Endodermal cell (in vitro differentiated cells): ENCODE data around the gene UTS2B. TPM values are rescaled to one million over a fixed set of nuclear protein-coding genes. Genes with fewer than 3 reads are reported as not detected.

Source experiments
- DNase-seq: peaks from one replicate; pipeline ENCODE4 v3.0.0-alpha.2; 2017
- H3K27ac ChIP-seq: 2 replicates; pipeline ENCODE4 v1.5.1; 2013; ENCODE audit warnings: mild to moderate bottlenecking, low read depth, low read length, moderate library complexity
- H3K27me3 ChIP-seq: 2 replicates; pipeline ENCODE4 v1.6.1; 2013; ENCODE audit warnings: mild to moderate bottlenecking, low read length, moderate library complexity; ENCODE audit not compliant: insufficient read depth, control insufficient read depth, poor library complexity, severe bottlenecking
- H3K36me3 ChIP-seq: 2 replicates; pipeline ENCODE4 v1.7.0; 2013; ENCODE audit warnings: mild to moderate bottlenecking, low read length, moderate library complexity; ENCODE audit not compliant: control insufficient read depth, insufficient read depth
- H3K4me1 ChIP-seq: one replicate; pipeline ENCODE4 v1.7.0; 2013; ENCODE audit warnings: low read length; ENCODE audit not compliant: control insufficient read depth, insufficient read depth
- H3K4me3 ChIP-seq: 2 replicates; pipeline ENCODE4 v1.5.1; 2013; ENCODE audit warnings: mild to moderate bottlenecking, low read length, moderate library complexity
- H3K9ac ChIP-seq: 2 replicates; pipeline ENCODE4 v1.6.1; 2013; ENCODE audit warnings: mild to moderate bottlenecking, low read length, moderate library complexity; ENCODE audit not compliant: poor library complexity, severe bottlenecking; ENCODE audit errors: extremely low read depth
- H3K9me3 ChIP-seq: 2 replicates; pipeline ENCODE4 v1.6.1; 2013; ENCODE audit warnings: mild to moderate bottlenecking, low read length, moderate library complexity; ENCODE audit not compliant: control insufficient read depth
- H3K27ac Mint-ChIP-seq: 2 replicates; pipeline ENCODE4 v1.8.0; 2020; ENCODE audit warnings: mixed read lengths
- H3K27me3 Mint-ChIP-seq: 2 replicates; pipeline ENCODE4 v1.8.0; 2021; ENCODE audit warnings: mild to moderate bottlenecking, mixed read lengths; ENCODE audit not compliant: insufficient read depth
- H3K36me3 Mint-ChIP-seq: 2 replicates; pipeline ENCODE4 v1.8.0; 2020; ENCODE audit warnings: low read depth, mixed read lengths
- H3K4me1 Mint-ChIP-seq: 2 replicates; pipeline ENCODE4 v1.8.0; 2020; ENCODE audit warnings: mixed read lengths
- H3K4me3 Mint-ChIP-seq: 2 replicates; pipeline ENCODE4 v1.8.0; 2020; ENCODE audit warnings: mild to moderate bottlenecking, moderate library complexity, mixed read lengths
- H3K9me3 Mint-ChIP-seq: 2 replicates; pipeline ENCODE4 v1.8.0; 2020; ENCODE audit warnings: mild to moderate bottlenecking, mixed read lengths
- WGBS, 2 experiments: methylation state at CpG; one replicate each; pipeline versions ENCODE4 v1.1.5 to v1.1.7; 2013; ENCODE audit warnings: missing lambda C conversion rate in 2 of 2, mixed read lengths in 1 of 2; ENCODE audit not compliant: insufficient coverage in 1 of 2, insufficient read length in 1 of 2; 5-methylcytosine and 5-hydroxymethylcytosine counted together
- total RNA-seq, 2 donors: library from RNA; stranded (reverse); fragmentation: NEBNext Ultra II Directional in 1 of 2; extraction: Animal tissue kit (Norgen Biotek cat#: 25700) in 1 of 2; gene quantifications; 2 replicates in 1 of 2; 3 replicates in 1 of 2; pipeline ENCODE4 v1.2.1, GENCODE V29; 2021
- TF ChIP-seq, protein P1 (sequence below): fragments of 200-600 bp; sonication (generic); conservative IDR thresholded peaks from 2 replicates; pipeline ENCODE4 v1.5.0; 2021; ENCODE audit warnings: antibody characterized with exemption, mild to moderate bottlenecking

The UTS2B gene
- total RNA-seq, 2 donors from 2014 or later = 0.90 TPM; not detected in 1

DNA sequence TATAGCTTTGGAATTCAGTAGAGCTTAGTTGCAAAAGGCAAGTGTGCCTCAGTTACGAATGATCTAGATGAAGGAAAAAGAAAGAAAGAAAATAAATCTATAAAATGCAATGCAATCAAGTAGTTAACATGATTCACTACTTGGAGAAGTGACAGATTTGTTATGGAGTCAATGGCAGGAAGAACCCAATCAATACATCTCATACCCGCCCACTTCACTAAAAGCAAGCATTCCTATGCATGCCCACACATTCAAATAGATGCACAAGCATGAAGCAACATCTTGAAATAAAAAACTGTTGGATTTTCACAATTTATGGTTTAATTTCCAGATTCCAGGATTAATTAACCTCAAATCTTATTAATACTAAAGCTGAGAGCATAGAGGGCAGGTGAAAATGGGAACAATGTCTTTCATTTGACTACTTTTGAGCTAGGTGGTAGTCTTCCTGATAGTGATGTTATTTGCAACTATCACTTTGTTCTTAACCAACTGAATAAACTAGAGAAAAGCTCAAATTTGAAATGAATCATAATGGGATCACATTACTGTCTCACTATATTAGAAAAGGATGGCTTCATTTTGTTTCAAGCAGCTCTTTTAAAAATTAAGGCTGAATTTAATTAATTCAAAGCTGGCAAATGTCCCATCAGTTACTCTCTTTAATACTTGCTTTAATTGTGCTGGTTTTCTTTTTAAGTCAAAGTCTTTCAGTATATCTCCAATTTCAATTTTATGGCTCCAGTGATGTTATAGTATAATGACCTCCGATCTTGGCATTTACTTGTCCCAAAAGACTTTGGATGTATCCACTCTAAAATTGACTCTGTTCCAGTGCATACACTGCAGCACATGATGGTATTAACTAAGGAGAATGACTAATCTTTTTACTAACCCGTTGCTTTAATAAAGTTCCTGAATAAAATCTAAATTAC is 47.8 kb downstream of the UTS2B start:
- Mint-ChIP-seq H3K27ac (no peak overlapping the region), H3K27me3 (no peaks in the 10 kb centered on the region), H3K4me1 (peaks cover 14% of the 10 kb centered on the region), H3K9me3 (no peaks in the 10 kb centered on the region), H3K36me3 (no peaks in the 10 kb centered on the region), H3K4me3 (no peak overlapping the region)
- DNase-seq = no peak
- 80 to 87% methylated on average over 1 to 4 of the region's 4 CpGs for WGBS, 2 experiments
- TF ChIP-seq, protein P1, sequence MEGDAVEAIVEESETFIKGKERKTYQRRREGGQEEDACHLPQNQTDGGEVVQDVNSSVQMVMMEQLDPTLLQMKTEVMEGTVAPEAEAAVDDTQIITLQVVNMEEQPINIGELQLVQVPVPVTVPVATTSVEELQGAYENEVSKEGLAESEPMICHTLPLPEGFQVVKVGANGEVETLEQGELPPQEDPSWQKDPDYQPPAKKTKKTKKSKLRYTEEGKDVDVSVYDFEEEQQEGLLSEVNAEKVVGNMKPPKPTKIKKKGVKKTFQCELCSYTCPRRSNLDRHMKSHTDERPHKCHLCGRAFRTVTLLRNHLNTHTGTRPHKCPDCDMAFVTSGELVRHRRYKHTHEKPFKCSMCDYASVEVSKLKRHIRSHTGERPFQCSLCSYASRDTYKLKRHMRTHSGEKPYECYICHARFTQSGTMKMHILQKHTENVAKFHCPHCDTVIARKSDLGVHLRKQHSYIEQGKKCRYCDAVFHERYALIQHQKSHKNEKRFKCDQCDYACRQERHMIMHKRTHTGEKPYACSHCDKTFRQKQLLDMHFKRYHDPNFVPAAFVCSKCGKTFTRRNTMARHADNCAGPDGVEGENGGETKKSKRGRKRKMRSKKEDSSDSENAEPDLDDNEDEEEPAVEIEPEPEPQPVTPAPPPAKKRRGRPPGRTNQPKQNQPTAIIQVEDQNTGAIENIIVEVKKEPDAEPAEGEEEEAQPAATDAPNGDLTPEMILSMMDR = no peak
- no peaks in the 10 kb centered on the region for H3K36me3 ChIP-seq
- H3K4me3 ChIP-seq = no peak overlapping the region
- H3K9me3 ChIP-seq = peaks cover 9% of the 10 kb centered on the region
- H3K9ac ChIP-seq = no peak overlapping the region
- peaks cover 5% of the 10 kb centered on the region for H3K4me1 ChIP-seq
- no peak overlapping the region for H3K27ac ChIP-seq
- no peaks in the 10 kb centered on the region for H3K27me3 ChIP-seq

DNA sequence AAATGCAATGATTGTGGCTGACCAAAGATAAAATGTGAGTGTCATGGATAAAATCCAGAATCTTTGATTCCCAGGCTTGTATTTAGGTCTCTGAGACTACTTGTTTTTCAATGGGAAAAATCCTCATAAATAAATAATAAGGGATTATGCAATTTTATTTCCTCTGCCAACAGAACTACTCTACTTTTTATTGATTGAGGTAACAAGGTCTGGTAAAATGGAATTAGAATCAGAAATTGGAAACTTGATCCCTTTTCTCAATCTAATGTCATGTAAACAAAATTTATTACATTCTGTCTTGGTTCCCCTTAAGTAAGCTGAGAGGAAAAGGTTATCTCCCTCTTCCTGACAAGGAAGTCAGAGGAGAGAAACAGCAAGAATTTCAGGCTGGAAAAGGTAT is 49.4 kb downstream of the UTS2B start:
- Mint-ChIP-seq H3K27me3 (no peaks in the 10 kb centered on the region), H3K4me3 (no peak overlapping the region), H3K36me3 (no peaks in the 10 kb centered on the region), H3K4me1 (no peaks in the 10 kb centered on the region), H3K9me3 (no peaks in the 10 kb centered on the region), H3K27ac (no peak overlapping the region)
- H3K36me3 ChIP-seq = no peaks in the 10 kb centered on the region
- no peaks in the 10 kb centered on the region for H3K27me3 ChIP-seq
- peaks cover 9% of the 10 kb centered on the region for H3K9me3 ChIP-seq
- no peak overlapping the region for H3K4me3 ChIP-seq
- TF ChIP-seq, protein P1 = no peak
- DNase-seq = no peak
- H3K9ac ChIP-seq = no peak overlapping the region
- H3K27ac ChIP-seq = no peak overlapping the region
- no peaks in the 10 kb centered on the region for H3K4me1 ChIP-seq

DNA sequence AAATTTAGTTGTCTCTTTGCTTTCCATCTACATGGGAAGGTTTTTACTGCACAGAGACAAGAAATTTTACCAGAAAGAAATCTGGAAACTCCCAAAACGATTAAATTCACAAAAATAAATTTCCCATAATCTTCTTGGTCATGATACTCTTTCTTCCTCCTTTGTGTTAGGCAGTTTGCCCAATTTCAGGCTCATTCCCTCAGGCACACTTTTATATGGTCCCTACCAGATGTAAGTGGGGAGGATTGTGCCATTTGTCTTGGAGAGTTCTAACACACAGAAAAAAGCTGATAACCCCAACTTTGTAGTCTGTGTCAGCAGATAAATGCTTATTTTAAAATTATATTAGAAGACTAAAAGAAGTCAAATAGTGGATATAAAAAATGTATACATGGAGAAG is 50.2 kb downstream of the UTS2B start:
- WGBS, 2 experiments = 75% methylated on average over 1 of the region's 1 CpG; no CpG with 5 or more reads in 1 of the 2 experiments
- Histone ChIP-seq H3K27ac (no peak overlapping the region), H3K9me3 (peaks cover 6% of the 10 kb centered on the region), H3K4me1 (no peaks in the 10 kb centered on the region), H3K36me3 (no peaks in the 10 kb centered on the region), H3K4me3 (no peak overlapping the region), H3K27me3 (no peaks in the 10 kb centered on the region), H3K9ac (no peak overlapping the region)
- Mint-ChIP-seq H3K9me3 (no peaks in the 10 kb centered on the region), H3K4me3 (no peak overlapping the region), H3K27ac (no peak overlapping the region), H3K36me3 (no peaks in the 10 kb centered on the region), H3K27me3 (no peaks in the 10 kb centered on the region), H3K4me1 (no peaks in the 10 kb centered on the region)
- TF ChIP-seq, protein P1 = no peak
- no peak for DNase-seq
